AG08395 (cell line): ENCODE results near the gene TMEM212.
"Not testable (repeated sequence)": the region's sequence is repeated elsewhere in the genome, so short reads cannot be mapped to it uniquely, and the experiment has no call there.

Experiments
- DNase-seq: peaks from one replicate; pipeline ENCODE4 v3.0.0; 2012; ENCODE audit warnings: mixed read lengths, low spot score

Gene TMEM212

GRCh38 chr3:171813278-171813896 lies 29.8 kb upstream of the TMEM212 start:
- DNase-seq = no peak

GRCh38 chr3:171813897-171814460 lies 29.2 kb upstream of the TMEM212 start:
- DNase-seq = peak; percentile 10

GRCh38 chr3:171814662-171815061 lies 28.5 kb upstream of the TMEM212 start:
- DNase-seq = not testable (repeated sequence)

GRCh38 chr3:171815973-171816595 lies 27.1 kb upstream of the TMEM212 start:
- DNase-seq = no peak

GRCh38 chr3:171817074-171817800 lies 25.9 kb upstream of the TMEM212 start:
- no peak for DNase-seq

- no peak for DNase-seq
These were observed 22.1 kb upstream of the TMEM212 start for GRCh38 chr3:171821044-171821443.

GRCh38 chr3:171821778-171822358 lies 21.3 kb upstream of the TMEM212 start:
- no peak for DNase-seq

GRCh38 chr3:171822431-171823106 lies 20.6 kb upstream of the TMEM212 start:
- no peak for DNase-seq

GRCh38 chr3:171824116-171824515 lies 19.0 kb upstream of the TMEM212 start:
- no peak for DNase-seq

GRCh38 chr3:171824824-171825221 lies 18.3 kb upstream of the TMEM212 start:
- DNase-seq = no peak

GRCh38 chr3:171825222-171825828 lies 17.8 kb upstream of the TMEM212 start:
- peak; percentile 71 for DNase-seq

GRCh38 chr3:171827385-171827784 lies 15.8 kb upstream of the TMEM212 start:
- no peak for DNase-seq

- no peak for DNase-seq
These were observed 15.2 kb upstream of the TMEM212 start for GRCh38 chr3:171827836-171828458.

- DNase-seq = no peak
These were observed 14.0 kb upstream of the TMEM212 start for GRCh38 chr3:171828902-171829770.

- peak; percentile 66 for DNase-seq
These were observed 13.2 kb upstream of the TMEM212 start for GRCh38 chr3:171829841-171830517.

GRCh38 chr3:171830518-171830875 lies 12.7 kb upstream of the TMEM212 start:
- no peak for DNase-seq

- no peak for DNase-seq
These were observed 11.2 kb upstream of the TMEM212 start for GRCh38 chr3:171831936-171832335.

- no peak for DNase-seq
These were observed 10.2 kb upstream of the TMEM212 start for GRCh38 chr3:171832989-171833388.

- DNase-seq = peak; percentile 23
These were observed 9.2 kb upstream of the TMEM212 start for GRCh38 chr3:171833789-171834460.
